Right lobe of liver (tissue), 4 donors: ENCODE measurements around the gene BCKDK.

Experiments used
- CTCF ChIP-seq, 4 donors: fragments of 200-600 bp in 3 of 4; fragments of 450-650 bp in 1 of 4; IDR thresholded peaks; one replicate each; pipeline versions ENCODE4 v1.5.1 to v1.8.0; 2016 to 2022; ENCODE audit warnings: antibody characterized with exemption in 4 of 4, mild to moderate bottlenecking in 2 of 4
- POLR2A ChIP-seq: fragments of 450-650 bp; IDR thresholded peaks from one replicate; pipeline ENCODE4 v1.6.1; 2017; ENCODE audit warnings: antibody characterized with exemption, mild to moderate bottlenecking
- donor health status: DM: no; HTN: no; CAD: no.
- donor health status: DM: no; HTN: no; CAD: no.
- donor health status: DM: no; HTN: yes; CAD: no.

- TF ChIP-seq CTCF (IDR thresholded peaks at IDR 0.05) (no peak), POLR2A (no peak)
Measured at GRCh38 chr16:31083081-31083480, 25.1 kb upstream of the BCKDK start.
